ENCODE results near the gene CARM1. TPM values are rescaled to one million over a fixed set of nuclear protein-coding genes. Genes with fewer than 3 reads are reported as not detected.

The CARM1 gene
- total and polyA plus RNA-seq, 7 donors: 59.1 to 110 (median 94.7) TPM

GRCh38 chr19:10961073-10961860, 89.9 kb downstream of the CARM1 start:
- H3K4me1 ChIP-seq: peaks cover 31% of the 10 kb centered on the region
- no peak for TF ChIP-seq CTCF (IDR thresholded peaks at IDR 0.05)
- H3K27ac ChIP-seq: peak overlapping the region; percentile 95
- no peaks in the 10 kb centered on the region for H3K36me3 ChIP-seq (ENCODE audit: insufficient read depth in 1 of 2, low read depth in 1 of 2)
- peak overlapping the region; percentile 71 for H3K4me3 ChIP-seq
- no peaks in the 10 kb centered on the region for H3K9me3 ChIP-seq
- ATAC-seq (peak; percentile 44 to 54 (median 48)), DNase-seq (peak; percentile 67 to 80)
- intact Hi-C loops (cut with DNase I): loop anchor here in 1 of 2 donors (2.0 kb wide), 1 partner anchor 16 kb away; no protein-coding TSS in a partner anchor
- H3K27me3 ChIP-seq (ENCODE audit: insufficient read depth in 3 of 3, low read length in 2 of 3): no peaks in the 10 kb centered on the region
- 0 to 1% (median 1%) methylated on average over 30 to 92 of the region's 92 CpGs for WGBS, 3 donors

- H3K27me3 ChIP-seq (ENCODE audit: insufficient read depth in 3 of 3, low read length in 2 of 3): no peaks in the 10 kb centered on the region
- no peak overlapping the region for H3K27ac ChIP-seq
- ATAC-seq: no peak
- no peak for DNase-seq
- no peak for TF ChIP-seq CTCF (IDR thresholded peaks at IDR 0.05)
- H3K36me3 ChIP-seq (ENCODE audit: insufficient read depth in 1 of 2, low read depth in 1 of 2): no peaks in the 10 kb centered on the region
- intact Hi-C loops (cut with DNase I): no loop called here
- H3K4me3 ChIP-seq: no peak overlapping the region
- peaks cover 31% of the 10 kb centered on the region for H3K4me1 ChIP-seq
- H3K9me3 ChIP-seq: no peaks in the 10 kb centered on the region
- 84 to 89% (median 86%) methylated on average over 10 of the region's 10 CpGs for WGBS, 3 donors
Measured at GRCh38 chr19:10962863-10963262, 91.5 kb downstream of the CARM1 start.

GRCh38 chr19:10963865-10964264, 92.5 kb downstream of the CARM1 start:
- Histone ChIP-seq H3K4me3 (no peak overlapping the region), H3K27ac (no peak overlapping the region), H3K27me3 (ENCODE audit: insufficient read depth in 3 of 3, low read length in 2 of 3) (no peaks in the 10 kb centered on the region), H3K4me1 (peaks cover 38% of the 10 kb centered on the region), H3K36me3 (ENCODE audit: insufficient read depth in 1 of 2, low read depth in 1 of 2) (no peaks in the 10 kb centered on the region), H3K9me3 (no peaks in the 10 kb centered on the region)
- intact Hi-C loops (cut with DNase I): no loop called here
- ATAC-seq (no peak), DNase-seq (no peak)
- TF ChIP-seq CTCF (IDR thresholded peaks at IDR 0.05): no peak
- 74 to 86% (median 81%) methylated on average over 4 of the region's 4 CpGs for WGBS, 3 donors

GRCh38 chr19:10964903-10965302, 93.5 kb downstream of the CARM1 start:
- DNase-seq: no peak

More at GRCh38 chr19:10964903-10965302, 93.5 kb downstream of the CARM1 start:
- Histone ChIP-seq H3K4me1 (peaks cover 35% of the 10 kb centered on the region), H3K36me3 (ENCODE audit: insufficient read depth in 1 of 2, low read depth in 1 of 2) (no peaks in the 10 kb centered on the region), H3K9me3 (no peaks in the 10 kb centered on the region), H3K27me3 (ENCODE audit: insufficient read depth in 3 of 3, low read length in 2 of 3) (no peaks in the 10 kb centered on the region), H3K27ac (peak overlapping the region; percentile 9), H3K4me3 (no peak overlapping the region)
- no peak for ATAC-seq
- intact Hi-C loops (cut with DNase I): no loop called here
- WGBS, 3 donors: 81 to 93% (median 85%) methylated on average over 4 of the region's 4 CpGs
- TF ChIP-seq CTCF (IDR thresholded peaks at IDR 0.05): no peak
